Stomach (tissue), 9 donors: Measurements from ENCODE around the gene THSD4. TPM values are rescaled to one million over a fixed set of nuclear protein-coding genes. Genes with fewer than 3 reads are reported as not detected.

Experiments used
- DNase-seq, 2 donors: peaks; one replicate each; pipeline versions ENCODE4 v3.0.0 to v3.0.0-alpha.2; 2013 to 2019
- H3K27ac ChIP-seq, 5 donors: fragments of 200-600 bp in 4 of 5; sonication (generic) in 4 of 5; one replicate each; pipeline ENCODE4 v1.5.1; 2013 to 2019; ENCODE audit warnings: mild to moderate bottlenecking in 1 of 5, moderate library complexity in 1 of 5
- H3K27me3 ChIP-seq, 3 donors: fragments of 200-600 bp; sonication (generic); one replicate each; pipeline ENCODE4 v1.5.1; 2017 to 2019; ENCODE audit warnings: mixed run types in 1 of 3
- H3K36me3 ChIP-seq, 4 donors: fragments of 200-600 bp; sonication (generic); 1 replicate in 3 of 4; 2 replicates in 1 of 4; pipeline ENCODE4 v1.5.1; 2016 to 2019
- H3K4me1 ChIP-seq, 4 donors: fragments of 200-600 bp; sonication (generic); one replicate each; pipeline ENCODE4 v1.5.1; 2016 to 2019
- H3K4me3 ChIP-seq, 4 donors: fragments of 200-600 bp; sonication (generic) in 3 of 4; one replicate each; pipeline ENCODE4 v1.5.1; 2016 to 2019; ENCODE audit warnings: mild to moderate bottlenecking in 1 of 4
- H3K9me3 ChIP-seq, 4 donors: fragments of 200-600 bp; sonication (generic); one replicate each; pipeline ENCODE4 v1.5.1; 2016 to 2019
- CTCF ChIP-seq, 7 experiments: fragments of 450-650 bp in 4 of 7; fragments of 200-600 bp in 3 of 7; sonication (generic) in 3 of 7; IDR thresholded peaks; one replicate each; pipeline ENCODE4 v1.5.1; 2016 to 2019; ENCODE audit warnings: antibody characterized with exemption in 7 of 7, control low read depth in 2 of 7, mild to moderate bottlenecking in 1 of 7
- EP300 ChIP-seq: sonication (generic); formaldehyde crosslinking; IDR thresholded peaks from one replicate; pipeline ENCODE4 v1.6.1; 2017; ENCODE audit warnings: antibody characterized with exemption
- POLR2A ChIP-seq, 4 donors: fragments of 450-650 bp; IDR thresholded peaks; one replicate each; pipeline ENCODE4 v1.6.1; 2016; ENCODE audit warnings: antibody characterized with exemption in 4 of 4, control low read depth in 2 of 4, mild to moderate bottlenecking in 1 of 4, moderate library complexity in 1 of 4
- POLR2AphosphoS5 ChIP-seq, 3 donors: sonication (generic); formaldehyde crosslinking; IDR thresholded peaks; one replicate each; pipeline ENCODE4 v1.6.1; 2016; ENCODE audit warnings: antibody characterized with exemption in 3 of 3
- WGBS, 5 donors: extraction: QIAGEN DNeasy Blood & Tissue Kit in 3 of 5; methylation state at CpG; one replicate each; pipeline versions ENCODE4 v1.1.5 to v1.1.7; 2013 to 2018; 5-methylcytosine and 5-hydroxymethylcytosine counted together
- intact Hi-C: fragments of 100-400 bp; cut with DNase I; formaldehyde crosslinking; loops from one replicate; pipeline ENCODE4 v1.15.1; 2023; ENCODE audit warnings: low total_unique reads
- polyA plus RNA-seq, 3 donors: library from polyadenylated mRNA; stranded (reverse); fragments of 200-250 nt; gene quantifications; one replicate each; pipeline ENCODE4 v1.2.3, GENCODE V29; 2013
- total RNA-seq, 5 donors: library from RNA; depleted of rRNA; stranded (reverse); fragments of >200 nt; gene quantifications; one replicate each; pipeline versions ENCODE4 v1.1.0 to v1.2.3, GENCODE V29; 2014 to 2016
- donor health status: healthy with polysubstance abuse.
- donor health status: Bipolar disorder and iron deficiency.
- donor health status: healthy.

Gene THSD4
- total and polyA plus RNA-seq, 8 donors: 1.8 to 79.4 (median 22.0) TPM

GRCh38 chr15:71812966-71813722 is 697.9 kb downstream of the THSD4 start:
- no peaks in the 10 kb centered on the region for H3K9me3 ChIP-seq
- H3K36me3 ChIP-seq: no peaks in the 10 kb centered on the region
- H3K27ac ChIP-seq: no peak overlapping the region
- no peak overlapping the region for H3K4me3 ChIP-seq
- 88 to 92% (median 91%) methylated on average over 15 to 16 of the region's 16 CpGs for WGBS, 5 donors
- intact Hi-C loops: no loop called here
- no peaks in the 10 kb centered on the region for H3K27me3 ChIP-seq
- DNase-seq: no peak
- H3K4me1 ChIP-seq: no peaks in the 10 kb centered on the region
- TF ChIP-seq POLR2A (IDR thresholded peaks at IDR 0.05): no peak
- TF ChIP-seq CTCF (IDR thresholded peaks at IDR 0.05): no peak
- TF ChIP-seq EP300: no peak
- TF ChIP-seq POLR2AphosphoS5 (IDR thresholded peaks at IDR 0.05): no peak

- Histone ChIP-seq H3K36me3 (no peaks in the 10 kb centered on the region), H3K9me3 (no peaks in the 10 kb centered on the region), H3K4me1 (no peaks in the 10 kb centered on the region), H3K27ac (no peak overlapping the region), H3K27me3 (no peaks in the 10 kb centered on the region), H3K4me3 (no peak overlapping the region)
- TF ChIP-seq EP300: no peak
- no peak for TF ChIP-seq POLR2A (IDR thresholded peaks at IDR 0.05)
- no peak for TF ChIP-seq CTCF (IDR thresholded peaks at IDR 0.05)
- no peak for TF ChIP-seq POLR2AphosphoS5 (IDR thresholded peaks at IDR 0.05)
- intact Hi-C loops: no loop called here
- DNase-seq: no peak
- 82 to 91% (median 87%) methylated on average over 6 to 9 of the region's 9 CpGs for whole genome bisulfite sequencing, 5 donors
These were observed 698.6 kb downstream of the THSD4 start for GRCh38 chr15:71813723-71814470.

GRCh38 chr15:71815301-71815700 is 700.0 kb downstream of the THSD4 start:
- TF ChIP-seq POLR2AphosphoS5 (IDR thresholded peaks at IDR 0.05) (no peak), CTCF (IDR thresholded peaks at IDR 0.05) (no peak), POLR2A (IDR thresholded peaks at IDR 0.05) (no peak), EP300 (no peak)
- DNase-seq: no peak
- Histone ChIP-seq H3K9me3 (peaks cover 0 to 8% (median 4%) of the 10 kb centered on the region in 4 donors), H3K36me3 (no peaks in the 10 kb centered on the region), H3K4me3 (no peak overlapping the region), H3K4me1 (no peaks in the 10 kb centered on the region), H3K27ac (no peak overlapping the region), H3K27me3 (no peaks in the 10 kb centered on the region)
- 90 to 94% (median 93%) methylated on average over 3 of the region's 3 CpGs for WGBS, 5 donors
- intact Hi-C loops: no loop called here

- no peak for DNase-seq
- 94 to 97% (median 96%) methylated on average over 13 of the region's 13 CpGs for WGBS, 5 donors
- Histone ChIP-seq H3K36me3 (peaks cover 0 to 17% (median 11%) of the 10 kb centered on the region in 4 donors), H3K27me3 (no peaks in the 10 kb centered on the region), H3K4me1 (no peaks in the 10 kb centered on the region), H3K27ac (no peak overlapping the region), H3K4me3 (no peak overlapping the region), H3K9me3 (peaks cover 0 to 28% (median 19%) of the 10 kb centered on the region in 4 donors)
- TF ChIP-seq EP300 (no peak), POLR2AphosphoS5 (IDR thresholded peaks at IDR 0.05) (no peak), POLR2A (IDR thresholded peaks at IDR 0.05) (no peak), CTCF (IDR thresholded peaks at IDR 0.05) (no peak)
- intact Hi-C loops: no loop called here
These were observed 702.1 kb downstream of the THSD4 start for GRCh38 chr15:71817351-71817750.
